H1 (cell line): ENCODE measurements around the gene EPHA3.

Experiments
- ASH2L ChIP-seq: fragments of 200-600, 300-600 bp; sonication (generic); IDR thresholded peaks from one replicate; pipeline ENCODE4 v1.7.1; 2017; ENCODE audit warnings: low read length
- CBX5 ChIP-seq: fragments of 300-800, 300-1000 bp; sonication (generic); IDR thresholded peaks from 2 replicates; pipeline ENCODE4 v1.7.1; 2016; ENCODE audit warnings: antibody characterized with exemption, low read length, low read depth
- CEBPB ChIP-seq: IDR thresholded peaks from 2 replicates; pipeline ENCODE4 v1.6.1; 2012; ENCODE audit warnings: low read depth, low read length
- CHD1 ChIP-seq: IDR thresholded peaks from 2 replicates; pipeline ENCODE4 v1.6.1; 2012; ENCODE audit warnings: low read depth, low read length, improper control_type of control experiment
- EZH2 ChIP-seq: fragments of 200-600 bp; sonication (generic); IDR thresholded peaks from 2 replicates; pipeline ENCODE4 v1.7.1; 2012; ENCODE audit warnings: low read depth, mild to moderate bottlenecking, moderate library complexity, low read length, inconsistent platforms; ENCODE audit not compliant: severe bottlenecking
- POLR2AphosphoS5 ChIP-seq: IDR thresholded peaks from 2 replicates; pipeline ENCODE4 v1.6.1; 2011; ENCODE audit warnings: low read depth, low read length
- RAD21 ChIP-seq, 2 experiments: IDR thresholded peaks in 1 of 2; conservative IDR thresholded peaks in 1 of 2; 2 replicates each; pipeline ENCODE4 v1.6.1; 2011; ENCODE audit warnings: low read depth in 2 of 2, low read length in 2 of 2, improper control_type of control experiment in 1 of 2, inconsistent platforms in 1 of 2, mild to moderate bottlenecking in 1 of 2, moderate library complexity in 1 of 2
- TAF1 ChIP-seq: IDR thresholded peaks from 2 replicates; pipeline ENCODE4 v1.6.1; 2011; ENCODE audit warnings: mild to moderate bottlenecking, low read depth, low read length
- TF ChIP-seq, protein P1 (sequence below): IDR thresholded peaks from 2 replicates; pipeline ENCODE4 v1.6.1; 2012; ENCODE audit warnings: low read length, inconsistent platforms
- TF ChIP-seq, protein P2 (sequence below), 3 experiments: IDR thresholded peaks; 1 replicate in 2 of 3; 2 replicates in 1 of 3; pipeline versions ENCODE4 v1.5.1 to v1.6.1; 2011; ENCODE audit warnings: low read length in 3 of 3, mild to moderate bottlenecking in 3 of 3, inconsistent platforms in 2 of 3, low read depth in 1 of 3, moderate library complexity in 1 of 3; ENCODE audit not compliant: insufficient read depth in 1 of 3; ENCODE audit errors: control extremely low read depth in 1 of 3

DNA sequence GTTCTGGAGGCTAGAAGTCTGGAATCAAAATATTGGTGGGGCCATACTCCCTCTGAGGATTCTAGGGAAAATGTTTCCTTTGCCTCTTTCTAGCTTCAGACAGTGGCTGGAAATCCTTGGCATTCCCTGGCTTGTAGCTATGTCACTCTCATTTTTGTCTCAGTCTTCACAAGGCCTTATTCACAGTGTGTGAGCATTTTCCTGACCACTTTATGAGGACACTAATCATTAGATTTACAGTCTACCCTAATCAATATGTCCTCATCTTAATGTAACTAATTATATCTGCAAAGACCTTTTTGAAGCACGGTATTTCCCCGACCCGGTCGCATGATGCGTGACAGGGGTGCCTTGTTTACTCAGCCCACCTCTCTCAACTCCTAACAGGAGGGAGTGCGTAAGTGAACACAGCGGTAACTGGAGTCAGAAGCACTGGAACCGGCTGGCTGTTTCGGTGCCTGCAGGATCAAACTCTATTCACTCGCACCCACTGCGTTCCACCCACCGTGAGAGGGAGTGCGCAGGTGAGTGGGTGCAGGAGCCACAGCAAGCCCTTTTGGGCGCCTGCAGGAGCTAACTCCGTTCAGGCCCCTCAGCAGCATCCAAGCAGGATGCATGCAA is 155.0 kb downstream of the EPHA3 start:
- TF ChIP-seq, protein P1, sequence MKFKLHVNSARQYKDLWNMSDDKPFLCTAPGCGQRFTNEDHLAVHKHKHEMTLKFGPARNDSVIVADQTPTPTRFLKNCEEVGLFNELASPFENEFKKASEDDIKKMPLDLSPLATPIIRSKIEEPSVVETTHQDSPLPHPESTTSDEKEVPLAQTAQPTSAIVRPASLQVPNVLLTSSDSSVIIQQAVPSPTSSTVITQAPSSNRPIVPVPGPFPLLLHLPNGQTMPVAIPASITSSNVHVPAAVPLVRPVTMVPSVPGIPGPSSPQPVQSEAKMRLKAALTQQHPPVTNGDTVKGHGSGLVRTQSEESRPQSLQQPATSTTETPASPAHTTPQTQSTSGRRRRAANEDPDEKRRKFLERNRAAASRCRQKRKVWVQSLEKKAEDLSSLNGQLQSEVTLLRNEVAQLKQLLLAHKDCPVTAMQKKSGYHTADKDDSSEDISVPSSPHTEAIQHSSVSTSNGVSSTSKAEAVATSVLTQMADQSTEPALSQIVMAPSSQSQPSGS: no peak
- TF ChIP-seq CEBPB (no peak), EZH2 (no peak), ASH2L (no peak), CBX5 (no peak), RAD21 (IDR thresholded peaks at IDR 0.05 in 1 of 2, conservative IDR thresholded peaks at IDR 0.05 in 1 of 2; ENCODE audit: low read depth in 2 of 2, low read length in 2 of 2) (no peak), POLR2AphosphoS5 (no peak), CHD1 (no peak), TAF1 (no peak)
- TF ChIP-seq, protein P2, sequence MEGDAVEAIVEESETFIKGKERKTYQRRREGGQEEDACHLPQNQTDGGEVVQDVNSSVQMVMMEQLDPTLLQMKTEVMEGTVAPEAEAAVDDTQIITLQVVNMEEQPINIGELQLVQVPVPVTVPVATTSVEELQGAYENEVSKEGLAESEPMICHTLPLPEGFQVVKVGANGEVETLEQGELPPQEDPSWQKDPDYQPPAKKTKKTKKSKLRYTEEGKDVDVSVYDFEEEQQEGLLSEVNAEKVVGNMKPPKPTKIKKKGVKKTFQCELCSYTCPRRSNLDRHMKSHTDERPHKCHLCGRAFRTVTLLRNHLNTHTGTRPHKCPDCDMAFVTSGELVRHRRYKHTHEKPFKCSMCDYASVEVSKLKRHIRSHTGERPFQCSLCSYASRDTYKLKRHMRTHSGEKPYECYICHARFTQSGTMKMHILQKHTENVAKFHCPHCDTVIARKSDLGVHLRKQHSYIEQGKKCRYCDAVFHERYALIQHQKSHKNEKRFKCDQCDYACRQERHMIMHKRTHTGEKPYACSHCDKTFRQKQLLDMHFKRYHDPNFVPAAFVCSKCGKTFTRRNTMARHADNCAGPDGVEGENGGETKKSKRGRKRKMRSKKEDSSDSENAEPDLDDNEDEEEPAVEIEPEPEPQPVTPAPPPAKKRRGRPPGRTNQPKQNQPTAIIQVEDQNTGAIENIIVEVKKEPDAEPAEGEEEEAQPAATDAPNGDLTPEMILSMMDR (IDR thresholded peaks at IDR 0.05; ENCODE audit: control extremely low read depth in 1 of 3, insufficient read depth in 1 of 3, low read depth in 1 of 3, low read length in 3 of 3): no peak
